SU-DHL-6 (cell line): ENCODE data around the gene GNPDA2.

Source experiments
- H2AFZ ChIP-seq: fragments of 200-600 bp; sonication (generic); 2 replicates; pipeline ENCODE4 v1.6.1; 2014; ENCODE audit warnings: low read depth, mild to moderate bottlenecking, moderate library complexity, mixed read lengths, antibody characterized with exemption, low read length; ENCODE audit not compliant: severe bottlenecking
- H3F3A ChIP-seq: fragments of 200-600 bp; shearing (Covaris generic); 2 replicates; pipeline ENCODE4 v1.6.0; 2016; ENCODE audit warnings: antibody characterized with exemption, mild to moderate bottlenecking; ENCODE audit not compliant: insufficient read depth
- H3K27ac ChIP-seq: fragments of 200-600 bp; sonication (generic); 2 replicates; pipeline ENCODE4 v1.5.1; 2016; ENCODE audit warnings: low read depth, mild to moderate bottlenecking, low read length, moderate library complexity, mixed read lengths
- H3K27me3 ChIP-seq: fragments of 200-600 bp; sonication (generic), shearing (Covaris generic); 2 replicates; pipeline ENCODE4 v1.6.0; 2014; ENCODE audit warnings: mild to moderate bottlenecking, low read length
- H3K36me3 ChIP-seq: fragments of 200-600 bp; sonication (generic); 2 replicates; pipeline ENCODE4 v1.6.1; 2014; ENCODE audit warnings: mild to moderate bottlenecking, low read length, mixed read lengths
- H3K4me2 ChIP-seq: fragments of 300-600, 200-600 bp; shearing (Covaris generic), sonication (generic); 2 replicates; pipeline ENCODE4 v1.6.0; 2014; ENCODE audit warnings: low read length, low read depth, mild to moderate bottlenecking; ENCODE audit not compliant: poor library complexity, severe bottlenecking
- H3K4me3 ChIP-seq: fragments of 200-600 bp; sonication (generic); 2 replicates; pipeline ENCODE4 v1.5.1; 2014; ENCODE audit warnings: antibody characterized with exemption, low read length, mild to moderate bottlenecking, mixed read lengths; ENCODE audit not compliant: insufficient read depth, poor library complexity, severe bottlenecking
- H3K79me2 ChIP-seq: fragments of 200-600 bp; sonication (generic); 2 replicates; pipeline ENCODE4 v1.6.1; 2014; ENCODE audit warnings: mild to moderate bottlenecking, low read length, moderate library complexity; ENCODE audit not compliant: insufficient read depth
- H3K9ac ChIP-seq: fragments of 200-600 bp; sonication (generic); 2 replicates; pipeline ENCODE4 v1.7.0; 2014; ENCODE audit warnings: mild to moderate bottlenecking, low read length
- H3K9me2 ChIP-seq: fragments of 200-600 bp; sonication (generic); replicated peaks from 2 replicates; pipeline ENCODE4 v1.6.1; 2014; ENCODE audit warnings: low read length; ENCODE audit not compliant: insufficient read depth
- H3K9me3 ChIP-seq: fragments of 200-600 bp; sonication (generic); 2 replicates; pipeline ENCODE4 v1.6.1; 2014; ENCODE audit warnings: low read length, mixed read lengths; ENCODE audit not compliant: insufficient read depth
- H4K20me1 ChIP-seq: fragments of 200-600 bp; sonication (generic); 2 replicates; pipeline ENCODE4 v1.6.1; 2014; ENCODE audit warnings: low read depth, mild to moderate bottlenecking, antibody characterized with exemption, low read length, moderate library complexity, mixed read lengths
- EZH2phosphoT487 ChIP-seq: fragments of 200-600 bp; sonication (generic), shearing (Covaris generic); conservative IDR thresholded peaks from 2 replicates; pipeline ENCODE4 v1.6.1; 2018; ENCODE audit warnings: mild to moderate bottlenecking, antibody characterized with exemption, low read length, moderate library complexity, mixed read lengths
- TF ChIP-seq, protein P1 (sequence below): fragments of 200-600 bp; sonication (generic); IDR thresholded peaks from one replicate; pipeline ENCODE4 v1.5.1; 2017; ENCODE audit warnings: antibody characterized with exemption, mild to moderate bottlenecking, low read length, moderate library complexity; ENCODE audit not compliant: insufficient read depth, poor library complexity, severe bottlenecking

The GNPDA2 gene

DNA sequence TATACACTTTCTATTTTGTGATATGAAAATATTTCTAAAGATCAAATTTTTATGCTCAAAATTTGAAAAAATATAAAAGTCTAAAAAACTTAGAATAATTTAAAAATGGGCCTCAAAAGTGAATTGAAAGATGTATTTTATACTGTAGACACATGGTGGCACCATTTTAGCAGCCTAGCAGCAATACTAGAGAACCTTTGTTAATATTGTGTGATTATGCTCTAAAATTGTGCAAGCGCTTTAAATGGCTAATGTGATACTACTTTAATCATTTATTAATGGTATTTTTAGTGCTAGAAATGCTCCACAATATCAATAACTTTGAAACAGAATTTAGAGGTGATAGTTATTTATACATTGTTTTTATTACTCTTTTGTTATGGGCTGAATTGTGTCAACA, 51.9 kb downstream of the GNPDA2 start:
- Histone ChIP-seq H3K27me3 (no peaks in the 10 kb centered on the region), H3F3A (no peaks in the 10 kb centered on the region), H2AFZ (no peak overlapping the region), H3K9ac (no peak overlapping the region), H3K36me3 (no peaks in the 10 kb centered on the region), H3K4me3 (no peak overlapping the region), H3K27ac (no peak overlapping the region), H3K9me2 (no peaks in the 10 kb centered on the region), H3K9me3 (no peaks in the 10 kb centered on the region), H3K4me2 (no peak overlapping the region), H3K79me2 (peaks cover 12% of the 10 kb centered on the region), H4K20me1 (no peaks in the 10 kb centered on the region)
- TF ChIP-seq, protein P1, sequence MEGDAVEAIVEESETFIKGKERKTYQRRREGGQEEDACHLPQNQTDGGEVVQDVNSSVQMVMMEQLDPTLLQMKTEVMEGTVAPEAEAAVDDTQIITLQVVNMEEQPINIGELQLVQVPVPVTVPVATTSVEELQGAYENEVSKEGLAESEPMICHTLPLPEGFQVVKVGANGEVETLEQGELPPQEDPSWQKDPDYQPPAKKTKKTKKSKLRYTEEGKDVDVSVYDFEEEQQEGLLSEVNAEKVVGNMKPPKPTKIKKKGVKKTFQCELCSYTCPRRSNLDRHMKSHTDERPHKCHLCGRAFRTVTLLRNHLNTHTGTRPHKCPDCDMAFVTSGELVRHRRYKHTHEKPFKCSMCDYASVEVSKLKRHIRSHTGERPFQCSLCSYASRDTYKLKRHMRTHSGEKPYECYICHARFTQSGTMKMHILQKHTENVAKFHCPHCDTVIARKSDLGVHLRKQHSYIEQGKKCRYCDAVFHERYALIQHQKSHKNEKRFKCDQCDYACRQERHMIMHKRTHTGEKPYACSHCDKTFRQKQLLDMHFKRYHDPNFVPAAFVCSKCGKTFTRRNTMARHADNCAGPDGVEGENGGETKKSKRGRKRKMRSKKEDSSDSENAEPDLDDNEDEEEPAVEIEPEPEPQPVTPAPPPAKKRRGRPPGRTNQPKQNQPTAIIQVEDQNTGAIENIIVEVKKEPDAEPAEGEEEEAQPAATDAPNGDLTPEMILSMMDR: no peak
- TF ChIP-seq EZH2phosphoT487: no peak

DNA sequence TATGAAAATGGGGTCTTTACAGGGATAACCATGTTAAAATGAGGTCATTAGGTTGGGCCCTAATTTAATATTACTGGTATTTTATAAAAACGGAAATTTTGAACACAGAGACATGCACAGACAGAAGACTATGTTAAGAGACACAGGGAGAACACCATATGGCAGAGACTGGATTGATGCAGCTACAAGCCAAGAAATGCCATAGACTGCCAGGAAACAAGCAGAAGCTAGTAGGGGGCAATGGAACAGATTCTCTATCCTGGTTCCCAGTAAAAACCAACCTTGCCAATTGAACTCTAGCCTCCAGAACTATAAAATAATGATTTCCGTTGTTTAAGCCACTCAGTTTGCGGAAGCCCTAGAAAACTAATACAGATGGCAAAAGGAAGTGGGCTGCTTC, 54.7 kb downstream of the GNPDA2 start:
- TF ChIP-seq EZH2phosphoT487: no peak
- TF ChIP-seq, protein P1: no peak
- Histone ChIP-seq H3K9me3 (no peaks in the 10 kb centered on the region), H3F3A (no peaks in the 10 kb centered on the region), H3K4me2 (no peak overlapping the region), H3K9me2 (no peaks in the 10 kb centered on the region), H3K4me3 (no peak overlapping the region), H4K20me1 (no peaks in the 10 kb centered on the region), H3K36me3 (no peaks in the 10 kb centered on the region), H3K9ac (no peak overlapping the region), H3K27me3 (no peaks in the 10 kb centered on the region), H2AFZ (no peak overlapping the region), H3K79me2 (no peaks in the 10 kb centered on the region), H3K27ac (no peak overlapping the region)

DNA sequence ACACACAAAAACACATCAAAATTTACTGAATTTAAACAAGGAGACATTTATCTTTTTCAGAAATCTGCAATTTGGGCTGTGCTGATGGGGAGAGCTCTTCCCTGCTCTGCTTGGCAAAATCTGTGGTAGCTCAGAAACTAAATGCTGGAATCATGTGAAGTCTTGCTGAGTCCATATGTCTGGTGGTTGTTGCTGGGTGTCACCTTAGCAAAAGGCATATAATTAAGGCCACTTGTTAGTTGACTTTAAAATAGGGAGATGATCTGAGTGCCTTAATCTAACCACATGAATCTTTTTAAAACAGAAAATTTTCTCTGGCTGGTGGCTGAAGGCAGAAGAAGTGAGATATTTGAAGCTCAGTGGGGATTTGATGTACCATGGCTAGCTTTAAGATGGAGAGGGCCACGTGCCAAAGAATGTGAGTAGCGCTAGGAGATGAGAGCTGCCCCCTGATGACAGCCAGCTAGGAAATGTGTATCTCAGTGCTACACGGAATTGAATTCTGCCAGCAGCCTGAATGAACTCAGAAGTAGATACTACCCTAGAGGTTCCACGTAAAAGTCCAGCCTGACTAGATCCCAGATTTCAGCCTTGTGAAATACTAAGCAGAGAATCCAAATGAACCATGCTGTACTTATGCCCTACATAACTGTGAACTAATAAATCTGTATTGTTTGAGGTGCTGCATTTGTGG, 55.7 kb downstream of the GNPDA2 start:
- TF ChIP-seq EZH2phosphoT487: no peak
- TF ChIP-seq, protein P1: no peak
- Histone ChIP-seq H3K9me3 (no peaks in the 10 kb centered on the region), H3K4me2 (no peak overlapping the region), H3K27me3 (no peaks in the 10 kb centered on the region), H4K20me1 (no peaks in the 10 kb centered on the region), H3F3A (no peaks in the 10 kb centered on the region), H3K9me2 (no peaks in the 10 kb centered on the region), H3K79me2 (no peaks in the 10 kb centered on the region), H2AFZ (no peak overlapping the region), H3K4me3 (no peak overlapping the region), H3K9ac (no peak overlapping the region), H3K36me3 (no peaks in the 10 kb centered on the region), H3K27ac (no peak overlapping the region)
